ENCODE measurements around the gene KIF5C. TPM values are rescaled to one million over a fixed set of nuclear protein-coding genes. Genes with fewer than 3 reads are reported as not detected.

KIF5C gene
- total and polyA plus RNA-seq, 2 experiments from 2014 or later: 45.0 to 49.1 TPM

GRCh38 chr2:148848146-148848545, 26.9 kb upstream of the KIF5C start:
- no peak overlapping the region for H3K4me3 Mint-ChIP-seq
- H3K79me2 ChIP-seq (replicated peaks; ENCODE audit: insufficient read depth): no peaks in the 10 kb centered on the region

More at GRCh38 chr2:148848146-148848545, 26.9 kb upstream of the KIF5C start:
- H3K27me3 ChIP-seq (ENCODE audit: insufficient read depth): no peaks in the 10 kb centered on the region
- H3K4me1 Mint-ChIP-seq: peaks cover 4% of the 10 kb centered on the region; the same call in 2 of the 3 replicates
- no peaks in the 10 kb centered on the region for H3K36me3 Mint-ChIP-seq (ENCODE audit: low read depth)
- H3K36me3 ChIP-seq (ENCODE audit: insufficient read depth): no peaks in the 10 kb centered on the region
- TF ChIP-seq POLR2AphosphoS5 (IDR thresholded peaks at IDR 0.05; ENCODE audit: low read depth) (no peak), ETS1 (IDR thresholded peaks at IDR 0.05) (no peak), CTCF (conservative IDR thresholded peaks at IDR 0.05; ENCODE audit: low read depth in 2 of 2) (no peak), CREB1 (CRISPR knock-in tag; IDR thresholded peaks at IDR 0.05; ENCODE audit: low read depth) (no peak), REST (IDR thresholded peaks at IDR 0.05; ENCODE audit: unreplicated experiment) (no peak), ZNF114 (CRISPR knock-in tag; IDR thresholded peaks at IDR 0.05) (no peak), EZH2 (IDR thresholded peaks at IDR 0.05; ENCODE audit: low read depth, unreplicated experiment) (no peak), EZH2phosphoT487 (IDR thresholded peaks at IDR 0.05; ENCODE audit: unreplicated experiment) (no peak), ZNF462 (CRISPR knock-in tag; IDR thresholded peaks at IDR 0.05) (no peak), ZNF331 (CRISPR knock-in tag; IDR thresholded peaks at IDR 0.05; ENCODE audit: low read depth) (no peak), JUNB (IDR thresholded peaks at IDR 0.05; ENCODE audit: unreplicated experiment) (no peak)
- H3K4me1 ChIP-seq (ENCODE audit: insufficient read depth): no peaks in the 10 kb centered on the region
- H3K27me3 Mint-ChIP-seq (ENCODE audit: insufficient read depth, low read depth, poor library complexity): no peaks in the 10 kb centered on the region
- no peaks in the 10 kb centered on the region for H4K20me1 ChIP-seq (replicated peaks; ENCODE audit: insufficient read depth)
- H3K4me2 ChIP-seq: no peak overlapping the region
- H3K27ac Mint-ChIP-seq: no peak overlapping the region
- H3K9me3 Mint-ChIP-seq: peaks cover 2% of the 10 kb centered on the region; the same call in 1 of the 3 replicates
- no peak overlapping the region for H3K4me3 ChIP-seq
- no peaks in the 10 kb centered on the region for H3F3A ChIP-seq (replicated peaks; ENCODE audit: low read depth)
- no peak overlapping the region for H3K27ac ChIP-seq (ENCODE audit: low read depth)
- H3K9me2 ChIP-seq (ENCODE audit: insufficient read depth): no peaks in the 10 kb centered on the region
- DNase-seq (ENCODE audit: low spot score): no peak
- no peak overlapping the region for H2AFZ ChIP-seq
- no peak for ATAC-seq

All from GM23338 (cell line).